Liver (tissue), 9 donors: ENCODE measurements around the gene FARP1. TPM values are rescaled to one million over a fixed set of nuclear protein-coding genes. Genes with fewer than 3 reads are reported as not detected.

Source experiments
- DNase-seq: peaks from one replicate; pipeline ENCODE4 v3.0.0-alpha.2; 2017; ENCODE audit warnings: low spot score
- H3K27ac ChIP-seq, 2 donors: one replicate each; pipeline ENCODE4 v1.7.0; 2013; ENCODE audit warnings: inconsistent platforms in 2 of 2, low read length in 2 of 2, control low read depth in 1 of 2, low read depth in 1 of 2, mild to moderate bottlenecking in 1 of 2
- H3K27me3 ChIP-seq, 4 donors: one replicate each; pipeline versions ENCODE4 v1.6.1 to v1.7.0; 2013; ENCODE audit warnings: low read length in 3 of 4, inconsistent platforms in 1 of 4, mild to moderate bottlenecking in 1 of 4, moderate library complexity in 1 of 4; ENCODE audit not compliant: control insufficient read depth in 4 of 4, insufficient read depth in 4 of 4
- H3K36me3 ChIP-seq, 4 donors: one replicate each; pipeline versions ENCODE4 v1.6.1 to v1.7.0; 2013; ENCODE audit warnings: low read length in 3 of 4, mild to moderate bottlenecking in 3 of 4, low read depth in 1 of 4, moderate library complexity in 1 of 4; ENCODE audit not compliant: control insufficient read depth in 4 of 4, insufficient read depth in 3 of 4
- H3K4me1 ChIP-seq, 4 donors: one replicate each; pipeline versions ENCODE4 v1.6.1 to v1.7.0; 2013; ENCODE audit warnings: low read length in 3 of 4, mild to moderate bottlenecking in 3 of 4, moderate library complexity in 1 of 4; ENCODE audit not compliant: control insufficient read depth in 4 of 4, insufficient read depth in 4 of 4
- H3K4me3 ChIP-seq, 3 donors: one replicate each; pipeline versions ENCODE4 v1.6.1 to v1.7.0; 2013; ENCODE audit warnings: low read length in 3 of 3, control low read depth in 1 of 3, low read depth in 1 of 3, mild to moderate bottlenecking in 1 of 3
- H3K9ac ChIP-seq, 2 donors: one replicate each; pipeline ENCODE4 v1.7.0; 2013; ENCODE audit warnings: low read length in 2 of 2, mild to moderate bottlenecking in 2 of 2, moderate library complexity in 2 of 2, control low read depth in 1 of 2, low read depth in 1 of 2
- H3K9me3 ChIP-seq, 4 donors: one replicate each; pipeline versions ENCODE4 v1.6.1 to v1.7.0; 2013; ENCODE audit warnings: low read length in 3 of 4; ENCODE audit not compliant: control insufficient read depth in 4 of 4
- EGR1 ChIP-seq, 2 donors: IDR thresholded peaks; 2 replicates each; pipeline ENCODE4 v1.6.1; 2016 to 2018; ENCODE audit warnings: antibody characterized with exemption in 2 of 2, low read depth in 2 of 2
- FOXA1 ChIP-seq: IDR thresholded peaks from 2 replicates; pipeline ENCODE4 v1.6.1; 2016; ENCODE audit warnings: antibody characterized with exemption
- FOXA2 ChIP-seq: IDR thresholded peaks from 2 replicates; pipeline ENCODE4 v1.6.1; 2016; ENCODE audit warnings: antibody characterized with exemption
- GABPA ChIP-seq, 2 donors: IDR thresholded peaks in 1 of 2; conservative IDR thresholded peaks in 1 of 2; 2 replicates each; pipeline ENCODE4 v1.6.1; 2016; ENCODE audit warnings: antibody characterized with exemption in 2 of 2, mild to moderate bottlenecking in 1 of 2, moderate library complexity in 1 of 2
- HNF4A ChIP-seq, 2 donors: conservative IDR thresholded peaks; 2 replicates each; pipeline ENCODE4 v1.6.1; 2016; ENCODE audit warnings: antibody characterized with exemption in 2 of 2, mild to moderate bottlenecking in 2 of 2
- HNF4G ChIP-seq: IDR thresholded peaks from 2 replicates; pipeline ENCODE4 v1.6.1; 2016; ENCODE audit warnings: antibody characterized with exemption
- JUND ChIP-seq, 2 donors: IDR thresholded peaks; 2 replicates each; pipeline ENCODE4 v1.6.1; 2016; ENCODE audit warnings: antibody characterized with exemption in 2 of 2
- NR2F2 ChIP-seq: IDR thresholded peaks from 2 replicates; pipeline ENCODE4 v1.6.1; 2016; ENCODE audit warnings: antibody characterized with exemption
- RAD21 ChIP-seq, 2 donors: IDR thresholded peaks; 2 replicates each; pipeline ENCODE4 v1.6.1; 2016; ENCODE audit warnings: antibody characterized with exemption in 2 of 2, mild to moderate bottlenecking in 2 of 2
- RXRA ChIP-seq, 2 donors: IDR thresholded peaks; 2 replicates each; pipeline ENCODE4 v1.6.1; 2017 to 2018; ENCODE audit warnings: antibody characterized with exemption in 2 of 2, mild to moderate bottlenecking in 1 of 2
- SP1 ChIP-seq: IDR thresholded peaks from 2 replicates; pipeline ENCODE4 v1.6.1; 2018; ENCODE audit warnings: antibody characterized with exemption, mild to moderate bottlenecking
- TAF1 ChIP-seq: conservative IDR thresholded peaks from 2 replicates; pipeline ENCODE4 v1.6.1; 2016; ENCODE audit warnings: antibody characterized with exemption, mild to moderate bottlenecking
- YY1 ChIP-seq: IDR thresholded peaks from 2 replicates; pipeline ENCODE4 v1.6.1; 2016; ENCODE audit warnings: antibody characterized with exemption, mild to moderate bottlenecking
- WGBS: extraction: QIAGEN DNeasy Blood & Tissue Kit; methylation state at CpG from one replicate; pipeline ENCODE4 v1.1.7; 2013; 5-methylcytosine and 5-hydroxymethylcytosine counted together
- polyA plus RNA-seq, 2 donors: library from polyadenylated mRNA; stranded (reverse) in 1 of 2; unstranded in 1 of 2; fragments of 200-250 nt in 1 of 2; fragments of >200 nt in 1 of 2; fragmentation: Nextera tagmentation in 1 of 2; extraction: Ambion mirVana in 1 of 2; gene quantifications; one replicate each; pipeline versions ENCODE4 v1.2.1 to v1.2.3, GENCODE V29; 2013 to 2015
- total RNA-seq, 2 donors: library from RNA; depleted of rRNA; stranded (reverse); fragments of >200 nt; gene quantifications; one replicate each; pipeline ENCODE4 v1.2.3, GENCODE V29; 2014
- TF ChIP-seq, protein P1 (sequence below): IDR thresholded peaks from 2 replicates; pipeline ENCODE4 v1.6.1; 2016; ENCODE audit warnings: antibody characterized with exemption
- TF ChIP-seq, protein P2 (sequence below): IDR thresholded peaks from 2 replicates; pipeline ENCODE4 v1.6.1; 2016; ENCODE audit warnings: antibody characterized with exemption, mild to moderate bottlenecking
- TF ChIP-seq, protein P3 (sequence below): IDR thresholded peaks from 2 replicates; pipeline ENCODE4 v1.6.1; 2016; ENCODE audit warnings: antibody characterized with exemption
- TF ChIP-seq, protein P4 (sequence below): fragments of 150-350 bp; IDR thresholded peaks from 2 replicates; pipeline ENCODE4 v1.5.1; 2017; ENCODE audit warnings: improper control_type of control experiment, low read depth, low read length; ENCODE audit not compliant: missing input control
- TF ChIP-seq, protein P5 (sequence below): IDR thresholded peaks from 2 replicates; pipeline ENCODE4 v1.6.1; 2016; ENCODE audit warnings: antibody characterized with exemption
- donor health status: healthy.
- donor health status: healthy.
- donor health status: healthy.
- donor health status: healthy.
- donor health status: healthy.

FARP1 gene
- total and polyA plus RNA-seq, 4 donors: 28.4 to 62.6 (median 39.8) TPM

DNA sequence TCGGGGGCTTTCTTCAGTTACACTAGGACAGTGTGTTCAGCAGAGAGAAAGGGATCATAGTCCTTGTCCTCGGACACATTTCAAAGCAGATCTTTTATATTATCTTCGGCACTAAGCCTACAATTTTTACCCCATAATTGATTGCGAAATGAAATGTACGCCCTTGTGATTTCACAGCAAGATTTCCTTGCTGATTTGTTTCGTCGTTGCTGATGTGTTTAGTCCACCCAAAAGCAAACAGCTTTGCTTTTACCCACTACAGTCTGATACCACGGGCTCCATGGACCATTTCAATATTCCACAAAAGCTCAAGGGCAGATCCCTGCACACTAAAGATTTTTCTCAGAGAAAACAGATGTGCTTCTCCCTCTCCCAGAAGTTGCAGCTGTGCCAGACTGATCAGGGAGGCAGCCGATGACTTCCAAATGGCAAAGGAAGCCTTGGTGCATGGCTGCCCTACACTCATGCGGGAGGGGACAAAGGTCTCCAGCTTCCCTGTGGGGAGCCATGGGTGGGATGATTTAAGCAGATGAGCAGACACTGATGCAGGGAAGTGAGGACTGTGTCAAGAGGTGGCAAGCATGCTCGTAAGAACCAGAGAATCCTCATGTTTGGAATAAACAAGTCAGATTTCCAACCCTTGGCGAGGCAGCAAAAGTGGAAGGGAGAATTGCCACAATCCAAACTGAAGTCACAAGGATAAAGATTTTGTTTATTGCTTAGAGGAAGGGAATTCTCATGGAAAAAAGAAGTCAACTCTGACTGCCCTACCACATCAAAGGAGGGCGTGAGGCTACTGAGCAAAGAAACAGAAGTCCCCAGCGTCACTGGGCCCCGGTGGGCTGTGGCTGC is 353.0 kb downstream of the FARP1 start (continued):
- TF ChIP-seq RXRA (IDR thresholded peaks at IDR 0.05): peak in 1 of 2 donors; percentile 33
- no peak for TF ChIP-seq FOXA1

DNA sequence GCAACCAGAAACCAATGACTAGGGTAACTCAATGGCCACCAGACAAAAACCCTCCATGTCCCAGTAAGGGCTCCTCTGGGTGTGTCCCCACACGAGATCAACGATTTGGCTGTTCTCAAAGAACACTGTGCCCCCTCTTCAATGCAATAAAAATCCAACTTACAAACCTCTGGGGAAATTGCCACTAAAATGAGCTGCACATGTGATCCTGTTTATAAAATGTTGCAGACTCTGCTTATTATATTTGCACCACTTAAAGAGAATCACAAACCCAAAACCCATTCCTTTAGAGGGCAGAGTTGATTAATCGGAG is 353.5 kb downstream of the FARP1 start:
- Histone ChIP-seq H3K36me3 (peaks cover 0 to 2% (median 0%) of the 10 kb centered on the region in 4 donors), H3K9ac (no peak overlapping the region)

More for the DNA sequence above, 353.5 kb downstream of the FARP1 start:
- Histone ChIP-seq H3K4me1 (peaks cover 12 to 31% (median 19%) of the 10 kb centered on the region in 4 donors), H3K27me3 (no peaks in the 10 kb centered on the region), H3K4me3 (no peak overlapping the region), H3K9me3 (no peaks in the 10 kb centered on the region), H3K27ac (peak overlapping the region; percentile 27 to 66)
- TF ChIP-seq FOXA2 (no peak), GABPA (IDR thresholded peaks at IDR 0.05 in 1 of 2, conservative IDR thresholded peaks at IDR 0.05 in 1 of 2) (no peak), NR2F2 (no peak), JUND (IDR thresholded peaks at IDR 0.05) (no peak), SP1 (no peak), YY1 (no peak), FOXA1 (no peak), TAF1 (no peak), RAD21 (IDR thresholded peaks at IDR 0.05) (no peak), HNF4A (conservative IDR thresholded peaks at IDR 0.05) (no peak), EGR1 (IDR thresholded peaks at IDR 0.05; ENCODE audit: low read depth in 2 of 2) (no peak), HNF4G (no peak), RXRA (IDR thresholded peaks at IDR 0.05) (no peak)
- TF ChIP-seq, protein P1, sequence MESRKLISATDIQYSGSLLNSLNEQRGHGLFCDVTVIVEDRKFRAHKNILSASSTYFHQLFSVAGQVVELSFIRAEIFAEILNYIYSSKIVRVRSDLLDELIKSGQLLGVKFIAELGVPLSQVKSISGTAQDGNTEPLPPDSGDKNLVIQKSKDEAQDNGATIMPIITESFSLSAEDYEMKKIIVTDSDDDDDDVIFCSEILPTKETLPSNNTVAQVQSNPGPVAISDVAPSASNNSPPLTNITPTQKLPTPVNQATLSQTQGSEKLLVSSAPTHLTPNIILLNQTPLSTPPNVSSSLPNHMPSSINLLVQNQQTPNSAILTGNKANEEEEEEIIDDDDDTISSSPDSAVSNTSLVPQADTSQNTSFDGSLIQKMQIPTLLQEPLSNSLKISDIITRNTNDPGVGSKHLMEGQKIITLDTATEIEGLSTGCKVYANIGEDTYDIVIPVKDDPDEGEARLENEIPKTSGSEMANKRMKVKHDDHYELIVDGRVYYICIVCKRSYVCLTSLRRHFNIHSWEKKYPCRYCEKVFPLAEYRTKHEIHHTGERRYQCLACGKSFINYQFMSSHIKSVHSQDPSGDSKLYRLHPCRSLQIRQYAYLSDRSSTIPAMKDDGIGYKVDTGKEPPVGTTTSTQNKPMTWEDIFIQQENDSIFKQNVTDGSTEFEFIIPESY: no peak
- TF ChIP-seq, protein P2, sequence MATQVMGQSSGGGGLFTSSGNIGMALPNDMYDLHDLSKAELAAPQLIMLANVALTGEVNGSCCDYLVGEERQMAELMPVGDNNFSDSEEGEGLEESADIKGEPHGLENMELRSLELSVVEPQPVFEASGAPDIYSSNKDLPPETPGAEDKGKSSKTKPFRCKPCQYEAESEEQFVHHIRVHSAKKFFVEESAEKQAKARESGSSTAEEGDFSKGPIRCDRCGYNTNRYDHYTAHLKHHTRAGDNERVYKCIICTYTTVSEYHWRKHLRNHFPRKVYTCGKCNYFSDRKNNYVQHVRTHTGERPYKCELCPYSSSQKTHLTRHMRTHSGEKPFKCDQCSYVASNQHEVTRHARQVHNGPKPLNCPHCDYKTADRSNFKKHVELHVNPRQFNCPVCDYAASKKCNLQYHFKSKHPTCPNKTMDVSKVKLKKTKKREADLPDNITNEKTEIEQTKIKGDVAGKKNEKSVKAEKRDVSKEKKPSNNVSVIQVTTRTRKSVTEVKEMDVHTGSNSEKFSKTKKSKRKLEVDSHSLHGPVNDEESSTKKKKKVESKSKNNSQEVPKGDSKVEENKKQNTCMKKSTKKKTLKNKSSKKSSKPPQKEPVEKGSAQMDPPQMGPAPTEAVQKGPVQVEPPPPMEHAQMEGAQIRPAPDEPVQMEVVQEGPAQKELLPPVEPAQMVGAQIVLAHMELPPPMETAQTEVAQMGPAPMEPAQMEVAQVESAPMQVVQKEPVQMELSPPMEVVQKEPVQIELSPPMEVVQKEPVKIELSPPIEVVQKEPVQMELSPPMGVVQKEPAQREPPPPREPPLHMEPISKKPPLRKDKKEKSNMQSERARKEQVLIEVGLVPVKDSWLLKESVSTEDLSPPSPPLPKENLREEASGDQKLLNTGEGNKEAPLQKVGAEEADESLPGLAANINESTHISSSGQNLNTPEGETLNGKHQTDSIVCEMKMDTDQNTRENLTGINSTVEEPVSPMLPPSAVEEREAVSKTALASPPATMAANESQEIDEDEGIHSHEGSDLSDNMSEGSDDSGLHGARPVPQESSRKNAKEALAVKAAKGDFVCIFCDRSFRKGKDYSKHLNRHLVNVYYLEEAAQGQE: no peak
- TF ChIP-seq, protein P3, sequence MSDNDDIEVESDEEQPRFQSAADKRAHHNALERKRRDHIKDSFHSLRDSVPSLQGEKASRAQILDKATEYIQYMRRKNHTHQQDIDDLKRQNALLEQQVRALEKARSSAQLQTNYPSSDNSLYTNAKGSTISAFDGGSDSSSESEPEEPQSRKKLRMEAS: no peak
- TF ChIP-seq, protein P4, sequence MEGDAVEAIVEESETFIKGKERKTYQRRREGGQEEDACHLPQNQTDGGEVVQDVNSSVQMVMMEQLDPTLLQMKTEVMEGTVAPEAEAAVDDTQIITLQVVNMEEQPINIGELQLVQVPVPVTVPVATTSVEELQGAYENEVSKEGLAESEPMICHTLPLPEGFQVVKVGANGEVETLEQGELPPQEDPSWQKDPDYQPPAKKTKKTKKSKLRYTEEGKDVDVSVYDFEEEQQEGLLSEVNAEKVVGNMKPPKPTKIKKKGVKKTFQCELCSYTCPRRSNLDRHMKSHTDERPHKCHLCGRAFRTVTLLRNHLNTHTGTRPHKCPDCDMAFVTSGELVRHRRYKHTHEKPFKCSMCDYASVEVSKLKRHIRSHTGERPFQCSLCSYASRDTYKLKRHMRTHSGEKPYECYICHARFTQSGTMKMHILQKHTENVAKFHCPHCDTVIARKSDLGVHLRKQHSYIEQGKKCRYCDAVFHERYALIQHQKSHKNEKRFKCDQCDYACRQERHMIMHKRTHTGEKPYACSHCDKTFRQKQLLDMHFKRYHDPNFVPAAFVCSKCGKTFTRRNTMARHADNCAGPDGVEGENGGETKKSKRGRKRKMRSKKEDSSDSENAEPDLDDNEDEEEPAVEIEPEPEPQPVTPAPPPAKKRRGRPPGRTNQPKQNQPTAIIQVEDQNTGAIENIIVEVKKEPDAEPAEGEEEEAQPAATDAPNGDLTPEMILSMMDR: no peak
- TF ChIP-seq, protein P5, sequence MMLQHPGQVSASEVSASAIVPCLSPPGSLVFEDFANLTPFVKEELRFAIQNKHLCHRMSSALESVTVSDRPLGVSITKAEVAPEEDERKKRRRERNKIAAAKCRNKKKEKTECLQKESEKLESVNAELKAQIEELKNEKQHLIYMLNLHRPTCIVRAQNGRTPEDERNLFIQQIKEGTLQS: no peak
- DNase-seq: no peak
- WGBS: 72% methylated on average over 3 of the region's 3 CpGs
